Lung (tissue), 12 donors: Measurements from ENCODE around the gene DLG1. TPM values are rescaled to one million over a fixed set of nuclear protein-coding genes. Genes with fewer than 3 reads are reported as not detected.

Experiments used
- ATAC-seq: fragments of 200-7000 bp; cut with Tn5 transposase; one replicate; pipeline ENCODE4 v1.9.1; 2020; ENCODE audit warnings: moderate number of reproducible peaks; ENCODE audit not compliant: insufficient read depth, low FRiP score
- DNase-seq, 3 donors: peaks; one replicate each; pipeline ENCODE4 v3.0.0-alpha.2; 2013 to 2017
- H3K27ac ChIP-seq, 2 donors: one replicate each; pipeline ENCODE4 v1.5.1; 2013; ENCODE audit warnings: mild to moderate bottlenecking in 2 of 2, moderate library complexity in 2 of 2, control low read depth in 1 of 2, inconsistent platforms in 1 of 2, low read depth in 1 of 2, low read length in 1 of 2
- H3K27me3 ChIP-seq, 3 donors: one replicate each; pipeline ENCODE4 v1.5.1; 2013; ENCODE audit warnings: low read length in 2 of 3; ENCODE audit not compliant: control insufficient read depth in 3 of 3, insufficient read depth in 3 of 3
- H3K36me3 ChIP-seq, 4 donors: one replicate each; pipeline ENCODE4 v1.5.1; 2013; ENCODE audit warnings: low read length in 4 of 4, mild to moderate bottlenecking in 1 of 4, moderate library complexity in 1 of 4; ENCODE audit not compliant: control insufficient read depth in 4 of 4, insufficient read depth in 4 of 4
- H3K4me1 ChIP-seq, 5 donors: one replicate each; pipeline ENCODE4 v1.5.1; 2013; ENCODE audit warnings: low read length in 5 of 5, mild to moderate bottlenecking in 2 of 5, moderate library complexity in 1 of 5; ENCODE audit not compliant: control insufficient read depth in 5 of 5, insufficient read depth in 5 of 5
- H3K4me3 ChIP-seq: one replicate; pipeline ENCODE4 v1.5.1; 2013; ENCODE audit warnings: mild to moderate bottlenecking, control low read depth, moderate library complexity
- H3K9ac ChIP-seq, 2 donors: one replicate each; pipeline ENCODE4 v1.5.1; 2013; ENCODE audit warnings: low read length in 2 of 2, control low read depth in 1 of 2; ENCODE audit not compliant: insufficient read depth in 1 of 2
- H3K9me3 ChIP-seq, 4 donors: one replicate each; pipeline ENCODE4 v1.5.1; 2013; ENCODE audit warnings: low read length in 3 of 4, mild to moderate bottlenecking in 1 of 4, moderate library complexity in 1 of 4; ENCODE audit not compliant: control insufficient read depth in 4 of 4, insufficient read depth in 3 of 4
- CTCF ChIP-seq: IDR thresholded peaks from 2 replicates; pipeline ENCODE4 v1.5.1; 2012; ENCODE audit warnings: mild to moderate bottlenecking; ENCODE audit errors: control extremely low read depth, extremely low read depth
- WGBS, 2 donors: extraction: QIAGEN DNeasy Blood & Tissue Kit; methylation state at CpG; one replicate each; pipeline ENCODE4 v1.1.7; 2013; 5-methylcytosine and 5-hydroxymethylcytosine counted together
- polyA plus RNA-seq, 2 donors: library from polyadenylated mRNA; stranded (reverse); fragments of 200-250 nt; gene quantifications; one replicate each; pipeline ENCODE4 v1.2.1, GENCODE V29; 2013
- total RNA-seq, 2 donors: library from RNA; depleted of rRNA in 1 of 2; stranded (reverse); fragments of >200 nt in 1 of 2; gene quantifications; one replicate each; pipeline ENCODE4 v1.2.1, GENCODE V29; 2014 to 2021
- donor health status: control.
- donor health status: control.
- donor health status: Bipolar disorder and iron deficiency.
- donor health status: healthy.
- donor health status: DM: yes; HTN: yes; CAD: no.

Gene DLG1
- total and polyA plus RNA-seq, 4 donors, result 16.0 to 114 (median 45.7) TPM

- Histone ChIP-seq H3K4me3 (no peak overlapping the region), H3K27me3 (no peaks in the 10 kb centered on the region), H3K27ac (no peak overlapping the region), H3K9ac (no peak overlapping the region), H3K9me3 (peaks cover 0 to 8% (median 2%) of the 10 kb centered on the region in 4 donors), H3K4me1 (peaks cover 2 to 5% (median 3%) of the 10 kb centered on the region in 5 donors), H3K36me3 (peaks cover 0 to 10% (median 5%) of the 10 kb centered on the region in 4 donors)
- TF ChIP-seq CTCF, result no peak
- 50 to 65% methylated on average over 1 of the region's 1 CpG for WGBS, 2 donors
- DNase-seq, result peak; percentile 56 to 86 (median 82)
- peak; percentile 34 for ATAC-seq
Observed at GRCh38 chr3:197151580-197151979, 146.8 kb downstream of the DLG1 start.

GRCh38 chr3:197149528-197149927, 148.9 kb downstream of the DLG1 start:
- no peak for TF ChIP-seq CTCF
- H3K27ac ChIP-seq, result no peak overlapping the region
- no peak overlapping the region for H3K4me3 ChIP-seq
- no peaks in the 10 kb centered on the region for H3K27me3 ChIP-seq
- DNase-seq (no peak), ATAC-seq (no peak)
- WGBS, 2 donors, result 24 to 78% methylated on average over 3 of the region's 3 CpGs
- no peak overlapping the region for H3K9ac ChIP-seq
- peaks cover 2 to 5% (median 3%) of the 10 kb centered on the region in 5 donors for H3K4me1 ChIP-seq
- H3K9me3 ChIP-seq, result peaks cover 0 to 3% (median 0%) of the 10 kb centered on the region in 4 donors
- peaks cover 0 to 3% (median 0%) of the 10 kb centered on the region in 4 donors for H3K36me3 ChIP-seq

GRCh38 chr3:197144188-197144587, 154.2 kb downstream of the DLG1 start:
- no peak overlapping the region for H3K9ac ChIP-seq
- no peaks in the 10 kb centered on the region for H3K4me1 ChIP-seq
- TF ChIP-seq CTCF, result no peak
- ATAC-seq (no peak), DNase-seq (no peak)
- H3K36me3 ChIP-seq, result peaks cover 0 to 9% (median 2%) of the 10 kb centered on the region in 4 donors
- H3K4me3 ChIP-seq, result no peak overlapping the region
- WGBS, 2 donors, result 89% methylated on average over 1 of the region's 1 CpG
- H3K27me3 ChIP-seq, result no peaks in the 10 kb centered on the region
- no peak overlapping the region for H3K27ac ChIP-seq
- peaks cover 0 to 3% (median 0%) of the 10 kb centered on the region in 4 donors for H3K9me3 ChIP-seq

GRCh38 chr3:197139586-197139985, 158.8 kb downstream of the DLG1 start:
- Histone ChIP-seq H3K9ac (no peak overlapping the region), H3K4me3 (no peak overlapping the region), H3K9me3 (no peaks in the 10 kb centered on the region), H3K36me3 (peaks cover 4 to 25% (median 24%) of the 10 kb centered on the region in 4 donors), H3K27ac (no peak overlapping the region), H3K4me1 (no peaks in the 10 kb centered on the region), H3K27me3 (no peaks in the 10 kb centered on the region)
- no peak for TF ChIP-seq CTCF
- ATAC-seq (no peak), DNase-seq (no peak)
- WGBS, 2 donors, result 67 to 73% methylated on average over 1 of the region's 1 CpG
